Neural crest cell (in vitro differentiated cells): ENCODE data around the gene FASTKD1. TPM values are rescaled to one million over a fixed set of nuclear protein-coding genes. Genes with fewer than 3 reads are reported as not detected.
"Not testable (repeated sequence)": the region's sequence is repeated elsewhere in the genome, so short reads cannot be mapped to it uniquely, and the experiment has no call there.

ENCODE experiments used
- DNase-seq: peaks from one replicate; pipeline ENCODE4 v3.0.0; 2021; ENCODE audit warnings: low read depth, mixed read lengths, low spot score
- H3K27ac Mint-ChIP-seq: one replicate; pipeline ENCODE4 v1.8.0; 2021; ENCODE audit warnings: mild to moderate bottlenecking, mixed read lengths; ENCODE audit not compliant: unreplicated experiment
- H3K27me3 Mint-ChIP-seq: 2 replicates; pipeline ENCODE4 v1.8.0; 2021; ENCODE audit warnings: low read depth, mild to moderate bottlenecking, mixed read lengths
- H3K36me3 Mint-ChIP-seq: 2 replicates; pipeline ENCODE4 v1.8.0; 2021; ENCODE audit warnings: low read depth, mild to moderate bottlenecking, mixed read lengths
- H3K4me1 Mint-ChIP-seq: 2 replicates; pipeline ENCODE4 v1.8.0; 2021; ENCODE audit warnings: mixed read lengths
- H3K4me3 Mint-ChIP-seq: one replicate; pipeline ENCODE4 v1.8.0; 2021; ENCODE audit warnings: mild to moderate bottlenecking, mixed read lengths
- H3K9me3 Mint-ChIP-seq: 2 replicates; pipeline ENCODE4 v1.8.0; 2021; ENCODE audit warnings: mixed read lengths
- total RNA-seq: library from RNA; stranded (reverse); gene quantifications from 2 replicates; pipeline ENCODE4 v1.2.1, GENCODE V29; 2021
- TF ChIP-seq, protein P1 (sequence below): fragments of 200-600 bp; sonication (generic); conservative IDR thresholded peaks from 2 replicates; pipeline ENCODE4 v1.5.0; 2021; ENCODE audit warnings: antibody characterized with exemption, mild to moderate bottlenecking

Gene FASTKD1
- total RNA-seq, 1 donor from 2014 or later: 32.9 TPM

DNA sequence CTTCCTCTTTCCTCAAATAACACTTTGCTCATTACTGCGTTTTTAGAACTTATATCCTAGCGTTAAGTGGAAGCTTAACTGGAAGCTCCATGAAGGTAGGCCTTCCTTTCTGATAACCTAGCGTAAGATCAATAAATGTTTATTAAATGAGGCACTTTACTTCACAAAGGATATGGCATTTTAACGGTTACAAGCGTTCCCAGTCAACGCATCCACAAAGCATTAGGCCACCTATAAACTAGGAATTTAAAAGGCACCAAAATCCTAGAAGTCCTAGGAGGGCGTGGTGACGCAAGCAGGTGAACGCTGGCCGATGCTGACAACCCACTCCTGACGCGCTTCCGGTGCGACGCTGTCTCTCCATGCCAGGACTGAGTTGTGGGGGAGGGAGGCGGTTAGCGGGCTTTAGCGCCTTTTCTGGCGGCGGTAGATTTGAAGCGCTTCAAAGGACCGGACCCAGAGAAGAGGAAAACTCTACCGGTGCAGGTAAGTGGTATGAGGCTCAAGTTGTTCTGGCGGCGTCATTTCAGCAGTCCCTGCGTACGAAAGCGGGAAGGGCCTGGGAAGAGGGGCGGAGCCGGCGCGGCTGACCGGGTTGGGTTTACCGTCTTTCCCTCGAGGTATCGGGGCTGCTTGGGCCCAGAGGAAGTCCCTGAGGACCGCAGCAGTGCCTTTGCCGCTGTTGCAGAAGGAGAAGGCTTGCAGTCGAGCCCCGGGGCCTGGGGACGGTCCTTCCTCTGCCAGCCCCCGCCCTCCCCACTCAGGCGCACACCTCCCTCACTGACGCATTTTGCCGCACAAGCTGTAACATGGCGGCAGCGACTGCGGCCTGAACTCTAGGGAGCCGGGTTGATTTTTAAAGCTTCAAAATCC is 10.6 kb upstream of the FASTKD1 start, which contains the start of gene PPIG:
Gene PPIG, plus strand, starts transcription at position 347 of the 873 bp plus-strand sequence. CDS start 19,691 bp downstream, outside the sequence.
- Mint-ChIP-seq H3K9me3 (peaks cover 9% of the 10 kb centered on the region), H3K27me3 (peaks cover 16% of the 10 kb centered on the region), H3K4me1 (peaks cover 29% of the 10 kb centered on the region), H3K36me3 (peaks cover 14% of the 10 kb centered on the region), H3K27ac (peak within 1 kb of the TSS; percentile 100), H3K4me3 (peak within 1 kb of the TSS; percentile 100)
- DNase-seq: peak; percentile 68
- TF ChIP-seq, protein P1, sequence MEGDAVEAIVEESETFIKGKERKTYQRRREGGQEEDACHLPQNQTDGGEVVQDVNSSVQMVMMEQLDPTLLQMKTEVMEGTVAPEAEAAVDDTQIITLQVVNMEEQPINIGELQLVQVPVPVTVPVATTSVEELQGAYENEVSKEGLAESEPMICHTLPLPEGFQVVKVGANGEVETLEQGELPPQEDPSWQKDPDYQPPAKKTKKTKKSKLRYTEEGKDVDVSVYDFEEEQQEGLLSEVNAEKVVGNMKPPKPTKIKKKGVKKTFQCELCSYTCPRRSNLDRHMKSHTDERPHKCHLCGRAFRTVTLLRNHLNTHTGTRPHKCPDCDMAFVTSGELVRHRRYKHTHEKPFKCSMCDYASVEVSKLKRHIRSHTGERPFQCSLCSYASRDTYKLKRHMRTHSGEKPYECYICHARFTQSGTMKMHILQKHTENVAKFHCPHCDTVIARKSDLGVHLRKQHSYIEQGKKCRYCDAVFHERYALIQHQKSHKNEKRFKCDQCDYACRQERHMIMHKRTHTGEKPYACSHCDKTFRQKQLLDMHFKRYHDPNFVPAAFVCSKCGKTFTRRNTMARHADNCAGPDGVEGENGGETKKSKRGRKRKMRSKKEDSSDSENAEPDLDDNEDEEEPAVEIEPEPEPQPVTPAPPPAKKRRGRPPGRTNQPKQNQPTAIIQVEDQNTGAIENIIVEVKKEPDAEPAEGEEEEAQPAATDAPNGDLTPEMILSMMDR: no peak

DNA sequence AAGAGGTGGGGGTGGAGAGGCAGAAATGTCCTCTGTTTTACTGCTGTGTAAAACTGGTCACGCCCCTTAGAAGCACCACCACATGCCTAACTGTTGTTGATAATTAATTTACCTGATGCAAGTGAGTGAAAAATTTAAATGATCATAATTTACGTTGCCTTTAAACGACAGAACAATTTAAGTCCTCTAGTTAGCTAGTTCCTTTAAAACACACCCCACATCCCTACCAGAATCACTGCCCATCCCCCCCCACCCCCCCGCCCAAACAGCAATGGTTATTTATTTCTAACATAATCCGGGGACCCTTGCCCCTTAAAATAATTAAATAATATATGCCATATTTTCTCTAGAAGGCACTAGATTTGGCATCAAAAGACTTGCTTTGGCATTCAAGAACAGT is 9.9 kb upstream of the FASTKD1 start:
- Mint-ChIP-seq H3K27ac (no peak overlapping the region), H3K9me3 (peaks cover 9% of the 10 kb centered on the region), H3K36me3 (peaks cover 14% of the 10 kb centered on the region), H3K4me1 (peaks cover 25% of the 10 kb centered on the region), H3K27me3 (peaks cover 22% of the 10 kb centered on the region), H3K4me3 (peak overlapping the region; percentile 100)
- TF ChIP-seq, protein P1: no peak
- no peak for DNase-seq

DNA sequence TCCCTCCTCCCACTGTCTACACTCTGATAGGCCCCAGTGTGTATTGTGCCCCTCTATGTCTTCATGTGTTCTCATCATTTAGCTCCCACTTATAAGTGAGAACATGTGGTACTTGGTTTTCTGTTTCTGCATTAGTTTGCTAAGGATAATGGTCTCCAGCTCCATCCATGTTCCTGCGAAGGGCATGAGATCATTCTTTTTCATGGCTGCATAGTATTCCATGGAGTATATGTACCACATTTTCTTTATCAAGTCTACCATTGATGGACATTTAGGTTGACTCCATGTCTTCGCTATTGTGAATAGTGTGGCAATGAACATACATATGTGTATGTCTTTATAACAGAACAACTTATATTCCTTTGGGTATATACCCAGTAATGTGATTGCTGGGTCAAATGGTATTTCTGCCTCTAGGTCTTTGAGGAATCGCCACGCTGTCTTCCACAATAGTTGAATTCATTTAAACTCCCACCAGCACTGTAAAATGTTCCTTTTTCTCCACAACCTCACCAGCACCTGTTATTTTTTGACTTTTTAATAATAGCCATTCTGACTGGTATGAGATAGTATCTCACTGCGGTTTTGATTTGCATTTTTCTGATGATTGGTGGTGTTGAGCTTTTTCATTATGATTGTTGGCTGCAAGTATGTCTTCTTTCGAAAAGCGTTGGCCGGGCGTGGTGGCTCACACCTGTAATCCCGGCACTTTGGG is 9.0 kb upstream of the FASTKD1 start:
- H3K4me1 Mint-ChIP-seq: peaks cover 22% of the 10 kb centered on the region
- peak overlapping the region; percentile 65 for H3K4me3 Mint-ChIP-seq
- not testable (repeated sequence) for H3K9me3 Mint-ChIP-seq, DNase-seq
- peak overlapping the region; percentile 20 for H3K27ac Mint-ChIP-seq
- H3K27me3 Mint-ChIP-seq: peaks cover 28% of the 10 kb centered on the region
- peaks cover 14% of the 10 kb centered on the region for H3K36me3 Mint-ChIP-seq

DNA sequence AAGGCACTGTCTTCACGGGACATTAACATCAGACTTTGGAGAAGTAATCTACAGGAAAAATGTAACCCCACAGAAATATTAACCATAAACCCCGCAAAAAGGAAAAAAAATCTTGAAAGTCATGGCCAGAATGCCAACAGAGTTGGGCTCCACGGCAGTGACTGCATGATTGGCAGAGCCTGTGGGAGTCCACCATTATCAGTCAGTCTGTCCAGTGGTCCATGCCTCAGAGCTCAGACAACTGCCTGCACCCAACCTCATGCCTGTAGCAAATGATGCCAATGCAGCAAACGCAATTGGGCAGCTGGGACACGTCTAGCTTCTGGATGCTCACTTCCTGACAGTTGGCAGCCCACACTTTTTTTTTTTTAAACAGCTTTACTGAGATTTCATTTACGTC is 5.4 kb upstream of the FASTKD1 start:
- peaks cover 6% of the 10 kb centered on the region for H3K9me3 Mint-ChIP-seq
- no peak overlapping the region for H3K27ac Mint-ChIP-seq
- TF ChIP-seq, protein P1: no peak
- peak overlapping the region; percentile 22 for H3K4me3 Mint-ChIP-seq
- no peak for DNase-seq
- peaks cover 11% of the 10 kb centered on the region for H3K36me3 Mint-ChIP-seq
- H3K4me1 Mint-ChIP-seq: peaks cover 2% of the 10 kb centered on the region
- H3K27me3 Mint-ChIP-seq: peaks cover 33% of the 10 kb centered on the region

DNA sequence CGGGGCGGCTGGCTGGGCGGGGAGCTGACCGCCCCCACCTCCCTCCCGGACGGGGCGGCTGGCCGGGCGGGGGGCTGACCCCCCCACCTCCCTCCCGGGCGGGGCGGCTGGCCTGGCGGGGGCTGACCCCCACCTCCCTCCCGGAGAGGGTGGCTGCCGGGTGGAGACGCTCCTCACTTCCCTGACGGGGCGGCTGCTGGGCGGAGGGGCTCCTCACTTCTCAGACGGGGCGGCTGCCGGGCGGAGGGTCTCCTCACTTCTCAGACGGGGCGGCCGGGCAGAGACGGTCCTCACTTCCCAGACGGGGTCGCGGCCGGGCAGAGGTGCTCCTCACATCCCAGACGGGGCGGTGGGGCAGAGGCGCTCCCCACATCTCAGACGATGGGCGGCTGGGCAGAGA is 1.6 kb upstream of the FASTKD1 start:
- not testable (repeated sequence) for H3K36me3 Mint-ChIP-seq, DNase-seq, H3K4me3 Mint-ChIP-seq, H3K9me3 Mint-ChIP-seq, H3K27ac Mint-ChIP-seq
- peaks cover 31% of the 10 kb centered on the region for H3K27me3 Mint-ChIP-seq
- H3K4me1 Mint-ChIP-seq: peaks cover 24% of the 10 kb centered on the region

DNA sequence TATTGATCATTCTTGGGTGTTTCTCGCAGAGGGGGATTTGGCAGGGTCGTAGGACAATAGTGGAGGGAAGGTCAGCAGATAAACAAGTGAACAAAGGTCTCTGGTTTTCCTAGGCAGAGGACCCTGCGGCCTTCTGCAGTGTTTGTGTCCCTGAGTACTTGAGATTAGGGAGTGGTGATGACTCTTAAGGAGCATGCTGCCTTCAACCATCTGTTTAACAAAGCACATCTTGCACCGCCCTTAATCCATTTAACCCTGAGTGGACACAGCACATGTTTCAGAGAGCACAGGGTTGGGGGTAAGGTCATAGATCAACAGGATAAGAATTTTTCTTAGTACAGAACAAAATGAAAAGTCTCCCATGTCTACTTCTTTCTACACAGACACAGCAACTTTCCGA is 874 bp upstream of the FASTKD1 start:
- H3K4me3 Mint-ChIP-seq: peak overlapping the region; percentile 78
- H3K9me3 Mint-ChIP-seq, H3K36me3 Mint-ChIP-seq, H3K27ac Mint-ChIP-seq, DNase-seq: not testable (repeated sequence)
- H3K4me1 Mint-ChIP-seq: peaks cover 30% of the 10 kb centered on the region
- H3K27me3 Mint-ChIP-seq: peaks cover 25% of the 10 kb centered on the region

DNA sequence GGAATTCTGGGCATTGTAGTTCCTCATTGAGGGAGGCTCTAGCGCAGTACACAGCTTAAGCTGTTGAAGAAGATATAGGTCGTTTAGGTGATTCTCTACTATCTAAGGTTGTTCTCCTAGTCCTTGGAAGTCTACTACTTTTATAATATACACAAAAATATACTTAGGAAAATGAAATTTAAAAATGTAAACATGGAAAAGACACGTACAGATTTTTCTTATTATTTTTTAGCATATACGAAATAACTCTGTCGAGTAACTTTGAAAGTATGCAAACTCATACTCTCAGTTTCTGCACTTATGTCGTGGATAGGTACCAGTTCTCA is 272 bp upstream of the FASTKD1 start:
- Mint-ChIP-seq H3K27me3 (peaks cover 20% of the 10 kb centered on the region), H3K9me3 (no peaks in the 10 kb centered on the region), H3K4me1 (peaks cover 30% of the 10 kb centered on the region), H3K36me3 (no peaks in the 10 kb centered on the region), H3K4me3 (peak overlapping the region; percentile 98), H3K27ac (no peak overlapping the region)
- TF ChIP-seq, protein P1: no peak
- DNase-seq: no peak
